GM21528 (cell line): Measurements from ENCODE around the gene PLEKHM1.
"Not testable (repeated sequence)": the region's sequence is repeated elsewhere in the genome, so short reads cannot be mapped to it uniquely, and the experiment has no call there.

Experiments
- ATAC-seq: cut with Tn5 transposase; IDR thresholded peaks from one replicate; pipeline ENCODE4 v1.9.1; 2021; ENCODE audit warnings: mild to moderate bottlenecking, moderate library complexity; ENCODE audit not compliant: unreplicated experiment, low FRiP score

The PLEKHM1 gene

GRCh38 chr17:45444301-45444700 lies 46.2 kb downstream of the PLEKHM1 start:
- ATAC-seq: not testable (repeated sequence)

- ATAC-seq: not testable (repeated sequence)
These were observed 46.9 kb downstream of the PLEKHM1 start for GRCh38 chr17:45443371-45444260.

- no peak for ATAC-seq
These were observed 48.8 kb downstream of the PLEKHM1 start for GRCh38 chr17:45441526-45442310.

DNA sequence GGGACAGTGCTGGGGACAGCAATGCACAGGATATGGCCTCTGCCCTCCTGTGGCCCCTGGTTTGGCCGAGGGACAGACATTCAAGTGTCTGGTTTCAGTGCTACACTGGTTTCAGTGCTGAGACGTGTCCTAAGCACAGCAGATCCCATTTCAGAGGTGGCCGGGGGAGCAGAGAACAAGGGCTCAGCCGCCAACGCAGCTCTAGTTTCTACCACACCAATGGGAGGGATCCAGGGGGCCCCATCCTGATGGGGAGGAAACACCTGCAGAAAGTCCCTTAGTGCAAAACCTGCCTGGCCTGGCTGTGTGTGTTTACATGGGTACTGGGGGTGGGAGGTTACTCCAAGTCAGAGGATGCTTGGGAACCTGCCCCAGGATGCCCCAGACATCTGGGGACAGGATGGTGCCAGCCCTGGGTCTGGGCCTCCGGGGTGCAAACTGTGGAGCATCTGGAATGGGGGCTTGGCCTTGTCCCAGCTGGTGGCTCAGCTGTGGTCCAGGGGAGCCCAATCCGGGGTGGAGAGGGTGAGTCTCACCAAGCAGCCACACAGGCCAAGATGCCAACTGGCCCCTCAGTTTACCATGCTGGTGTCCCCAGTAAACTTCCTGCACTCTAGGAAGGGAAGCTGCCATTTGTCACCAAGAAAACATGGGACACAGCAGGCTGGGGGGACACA lies 49.5 kb downstream of the PLEKHM1 start:
- peak; percentile 64 for ATAC-seq

DNA sequence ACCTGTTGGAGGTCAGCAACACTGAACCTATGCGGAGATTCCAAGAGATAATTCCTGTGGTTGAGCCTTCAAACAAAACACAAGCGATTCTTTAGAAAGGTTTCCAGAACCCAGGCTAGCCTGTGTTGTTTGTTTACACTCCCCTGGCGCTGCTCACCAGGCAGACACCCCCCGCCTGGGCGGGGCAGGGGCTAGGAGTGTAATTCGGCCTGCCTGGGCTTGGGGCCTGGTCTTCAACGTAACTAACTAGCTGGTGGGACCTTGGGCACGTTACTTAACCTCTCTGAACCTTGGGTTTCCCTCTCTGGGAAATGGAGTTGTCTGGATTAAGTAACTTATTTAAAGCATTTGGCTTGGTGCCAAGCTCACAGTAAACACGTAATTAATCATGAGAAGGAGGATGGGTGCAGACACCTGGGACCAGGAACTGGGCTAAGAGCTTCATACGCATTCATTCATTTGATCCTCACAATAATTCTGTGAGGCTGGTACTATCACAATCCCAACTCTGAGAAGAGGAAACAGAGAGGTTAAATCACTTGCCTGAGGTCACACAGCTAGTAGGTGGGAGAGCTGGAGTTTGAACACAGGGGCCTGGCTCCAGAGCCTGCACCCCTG lies 50.3 kb downstream of the PLEKHM1 start:
- no peak for ATAC-seq

- ATAC-seq: no peak
These were observed 51.5 kb downstream of the PLEKHM1 start for GRCh38 chr17:45438931-45439610.

DNA sequence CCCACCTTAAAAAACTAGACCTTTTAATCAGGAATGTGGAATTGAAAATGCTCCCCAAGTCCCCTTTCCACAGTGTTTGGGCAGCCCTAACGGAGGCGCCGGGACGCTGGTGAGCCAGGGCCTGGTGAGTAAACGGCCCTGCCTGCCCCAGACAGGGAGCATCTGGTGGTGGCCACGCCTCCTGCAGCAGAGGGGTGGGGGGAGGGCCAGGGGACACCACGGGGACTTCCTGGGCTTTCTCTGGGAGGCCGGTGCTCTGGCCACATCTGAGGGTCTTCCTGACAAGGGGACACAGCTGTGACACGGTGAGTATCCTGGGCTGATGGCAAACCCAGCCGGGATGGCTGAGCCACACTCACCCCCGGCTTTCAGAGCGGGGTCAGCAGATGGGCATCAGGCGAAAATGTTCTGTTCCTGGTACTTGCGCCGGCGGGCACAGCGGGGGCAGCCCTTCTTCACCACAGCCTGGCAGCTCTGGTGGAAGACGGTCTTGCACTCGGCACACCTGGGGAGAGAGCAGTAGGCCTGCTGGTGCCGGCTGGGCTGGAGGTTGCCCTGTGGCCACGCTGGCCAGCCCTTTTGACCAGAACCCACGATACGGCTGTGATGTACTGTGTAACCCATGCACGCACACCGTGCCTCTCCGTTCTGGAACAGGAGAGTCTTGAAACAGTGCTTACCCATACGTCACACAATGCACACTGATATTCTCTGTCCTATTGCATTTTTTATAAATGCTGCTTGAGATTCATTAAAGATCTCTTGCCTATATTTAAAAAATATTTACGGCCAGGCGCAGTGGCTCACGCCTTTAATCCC lies 52.8 kb downstream of the PLEKHM1 start:
- no peak for ATAC-seq

- no peak for ATAC-seq
These were observed 53.7 kb downstream of the PLEKHM1 start for GRCh38 chr17:45436625-45437464.

DNA sequence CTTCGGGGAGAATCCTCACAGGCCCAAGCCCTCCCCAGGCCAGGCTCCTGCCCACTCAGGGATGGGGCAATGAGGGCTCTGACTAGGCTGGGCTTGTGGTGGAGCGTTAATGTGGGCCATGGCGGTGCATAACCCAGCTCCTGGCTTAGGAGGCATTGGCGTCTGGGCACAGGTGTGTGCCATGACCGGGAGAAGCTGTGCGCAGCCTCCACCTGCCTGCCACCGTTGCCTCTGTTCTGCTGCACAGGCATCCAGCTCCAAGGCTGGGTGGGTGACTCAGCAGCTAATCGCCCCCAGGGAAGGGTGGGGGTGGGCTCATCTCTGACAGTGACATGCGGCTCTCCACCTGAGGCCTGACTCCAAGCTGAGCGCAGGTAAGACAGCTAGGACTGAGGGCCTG lies 54.4 kb downstream of the PLEKHM1 start:
- ATAC-seq: no peak

GRCh38 chr17:45435481-45435880 lies 55.0 kb downstream of the PLEKHM1 start:
- no peak for ATAC-seq

- no peak for ATAC-seq
These were observed 57.4 kb downstream of the PLEKHM1 start for GRCh38 chr17:45433159-45433535.

- no peak for ATAC-seq
These were observed 57.9 kb downstream of the PLEKHM1 start, which contains the start of gene ARHGAP27 for GRCh38 chr17:45432405-45433158. Gene ARHGAP27 (minus strand): TSS chr17:45432870. CDS start chr17:45430279, 2,591 bp downstream.

DNA sequence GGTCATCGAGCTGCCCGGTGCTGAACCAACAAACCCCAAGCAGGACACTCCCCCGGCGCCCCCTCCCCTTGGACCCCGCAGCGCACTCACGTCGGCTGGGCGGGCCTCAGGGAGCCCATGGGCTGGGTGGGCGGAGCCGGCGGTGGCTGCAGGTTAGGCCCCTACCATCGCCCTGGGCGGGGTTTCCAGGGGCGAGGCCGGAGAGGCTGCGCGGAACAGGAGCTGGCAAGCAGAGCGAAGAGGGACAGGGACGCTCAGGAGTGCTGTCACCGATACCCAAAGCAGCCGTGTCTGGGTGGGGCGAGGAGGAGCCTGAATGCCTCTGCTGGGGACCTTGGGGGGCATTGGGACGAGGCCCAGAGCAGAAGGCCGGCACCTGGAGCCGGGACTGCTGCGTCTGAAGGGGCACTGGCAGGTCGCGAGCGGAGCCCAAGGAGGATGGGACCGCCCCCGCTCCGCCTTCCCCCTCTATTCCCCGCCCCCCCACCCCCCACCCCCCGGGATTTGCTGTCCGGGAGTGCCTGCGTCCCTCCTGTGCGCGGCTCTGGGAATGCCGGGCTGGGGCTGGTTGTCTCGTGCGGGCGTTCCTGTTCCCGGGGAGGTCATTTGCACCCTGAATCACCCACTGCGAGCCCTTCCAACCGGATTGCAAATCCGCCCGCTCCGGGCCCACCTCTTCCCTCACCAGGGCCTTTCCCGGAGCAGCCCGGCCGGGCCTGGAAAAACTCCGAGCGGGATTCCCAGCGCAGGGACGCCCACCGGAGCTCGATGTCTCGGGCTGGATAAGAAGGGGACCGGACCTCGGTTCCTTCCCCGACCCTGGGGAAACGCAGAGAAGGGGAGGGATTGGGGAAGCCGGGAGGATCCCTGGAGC lies 58.8 kb downstream of the PLEKHM1 start:
- peak; percentile 54 for ATAC-seq

DNA sequence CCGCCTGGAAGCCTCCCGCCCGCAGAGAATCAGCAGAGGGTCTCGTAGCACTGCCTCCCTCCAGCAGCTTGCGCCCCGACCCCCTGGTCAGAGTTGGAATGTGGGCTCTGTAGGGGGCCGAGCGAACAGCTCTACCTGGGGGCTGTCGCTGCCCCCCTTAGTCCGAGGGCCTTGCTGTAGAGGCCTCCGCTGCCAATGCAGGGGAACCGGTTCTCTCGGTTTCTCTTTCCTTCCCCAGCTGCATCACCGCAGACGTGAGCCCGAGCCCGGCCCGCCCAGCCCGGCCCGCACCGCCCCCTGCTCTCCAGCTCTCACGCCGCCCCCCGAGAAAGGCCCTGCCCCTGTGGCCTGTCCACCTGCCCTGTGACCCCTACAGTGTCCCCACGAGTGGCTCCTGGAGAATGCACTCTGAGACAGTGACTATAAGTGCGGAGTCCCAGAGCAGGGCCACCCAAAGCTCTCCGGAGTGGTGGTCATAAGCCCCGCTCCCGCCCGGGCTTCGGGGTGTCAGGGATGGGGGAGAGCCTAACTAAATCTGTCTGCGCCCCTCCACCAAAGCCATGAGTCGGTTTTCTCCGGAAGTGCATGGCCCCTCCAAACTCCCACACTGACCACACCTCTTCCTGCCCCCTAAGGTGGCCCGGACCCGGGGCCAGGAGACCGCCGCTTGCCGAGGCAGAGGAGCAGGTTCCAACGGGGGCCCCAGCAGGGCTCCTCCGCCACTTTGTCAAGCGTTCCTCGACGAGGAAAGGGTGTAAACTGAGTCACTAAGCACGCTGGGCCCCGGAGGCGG lies 59.6 kb downstream of the PLEKHM1 start:
- ATAC-seq: peak; percentile 19

GRCh38 chr17:45430006-45430737 lies 60.3 kb downstream of the PLEKHM1 start:
- no peak for ATAC-seq
